Liver (tissue), 9 donors: ENCODE measurements around the gene SPAG4. TPM values are rescaled to one million over a fixed set of nuclear protein-coding genes. Genes with fewer than 3 reads are reported as not detected.

Source experiments
- DNase-seq: peaks from one replicate; pipeline ENCODE4 v3.0.0-alpha.2; 2017; ENCODE audit warnings: low spot score
- H3K27ac ChIP-seq, 2 donors: one replicate each; pipeline ENCODE4 v1.7.0; 2013; ENCODE audit warnings: inconsistent platforms in 2 of 2, low read length in 2 of 2, control low read depth in 1 of 2, low read depth in 1 of 2, mild to moderate bottlenecking in 1 of 2
- H3K27me3 ChIP-seq, 4 donors: one replicate each; pipeline versions ENCODE4 v1.6.1 to v1.7.0; 2013; ENCODE audit warnings: low read length in 3 of 4, inconsistent platforms in 1 of 4, mild to moderate bottlenecking in 1 of 4, moderate library complexity in 1 of 4; ENCODE audit not compliant: control insufficient read depth in 4 of 4, insufficient read depth in 4 of 4
- H3K36me3 ChIP-seq, 4 donors: one replicate each; pipeline versions ENCODE4 v1.6.1 to v1.7.0; 2013; ENCODE audit warnings: low read length in 3 of 4, mild to moderate bottlenecking in 3 of 4, low read depth in 1 of 4, moderate library complexity in 1 of 4; ENCODE audit not compliant: control insufficient read depth in 4 of 4, insufficient read depth in 3 of 4
- H3K4me1 ChIP-seq, 4 donors: one replicate each; pipeline versions ENCODE4 v1.6.1 to v1.7.0; 2013; ENCODE audit warnings: low read length in 3 of 4, mild to moderate bottlenecking in 3 of 4, moderate library complexity in 1 of 4; ENCODE audit not compliant: control insufficient read depth in 4 of 4, insufficient read depth in 4 of 4
- H3K4me3 ChIP-seq, 3 donors: one replicate each; pipeline versions ENCODE4 v1.6.1 to v1.7.0; 2013; ENCODE audit warnings: low read length in 3 of 3, control low read depth in 1 of 3, low read depth in 1 of 3, mild to moderate bottlenecking in 1 of 3
- H3K9ac ChIP-seq, 2 donors: one replicate each; pipeline ENCODE4 v1.7.0; 2013; ENCODE audit warnings: low read length in 2 of 2, mild to moderate bottlenecking in 2 of 2, moderate library complexity in 2 of 2, control low read depth in 1 of 2, low read depth in 1 of 2
- H3K9me3 ChIP-seq, 4 donors: one replicate each; pipeline versions ENCODE4 v1.6.1 to v1.7.0; 2013; ENCODE audit warnings: low read length in 3 of 4; ENCODE audit not compliant: control insufficient read depth in 4 of 4
- EGR1 ChIP-seq, 2 donors: IDR thresholded peaks; 2 replicates each; pipeline ENCODE4 v1.6.1; 2016 to 2018; ENCODE audit warnings: antibody characterized with exemption in 2 of 2, low read depth in 2 of 2
- FOXA2 ChIP-seq: IDR thresholded peaks from 2 replicates; pipeline ENCODE4 v1.6.1; 2016; ENCODE audit warnings: antibody characterized with exemption
- GABPA ChIP-seq, 2 donors: IDR thresholded peaks in 1 of 2; conservative IDR thresholded peaks in 1 of 2; 2 replicates each; pipeline ENCODE4 v1.6.1; 2016; ENCODE audit warnings: antibody characterized with exemption in 2 of 2, mild to moderate bottlenecking in 1 of 2, moderate library complexity in 1 of 2
- HNF4A ChIP-seq, 2 donors: conservative IDR thresholded peaks; 2 replicates each; pipeline ENCODE4 v1.6.1; 2016; ENCODE audit warnings: antibody characterized with exemption in 2 of 2, mild to moderate bottlenecking in 2 of 2
- HNF4G ChIP-seq: IDR thresholded peaks from 2 replicates; pipeline ENCODE4 v1.6.1; 2016; ENCODE audit warnings: antibody characterized with exemption
- JUND ChIP-seq, 2 donors: IDR thresholded peaks; 2 replicates each; pipeline ENCODE4 v1.6.1; 2016; ENCODE audit warnings: antibody characterized with exemption in 2 of 2
- RAD21 ChIP-seq, 2 donors: IDR thresholded peaks; 2 replicates each; pipeline ENCODE4 v1.6.1; 2016; ENCODE audit warnings: antibody characterized with exemption in 2 of 2, mild to moderate bottlenecking in 2 of 2
- RXRA ChIP-seq, 2 donors: IDR thresholded peaks; 2 replicates each; pipeline ENCODE4 v1.6.1; 2017 to 2018; ENCODE audit warnings: antibody characterized with exemption in 2 of 2, mild to moderate bottlenecking in 1 of 2
- SP1 ChIP-seq: IDR thresholded peaks from 2 replicates; pipeline ENCODE4 v1.6.1; 2018; ENCODE audit warnings: antibody characterized with exemption, mild to moderate bottlenecking
- TAF1 ChIP-seq: conservative IDR thresholded peaks from 2 replicates; pipeline ENCODE4 v1.6.1; 2016; ENCODE audit warnings: antibody characterized with exemption, mild to moderate bottlenecking
- YY1 ChIP-seq: IDR thresholded peaks from 2 replicates; pipeline ENCODE4 v1.6.1; 2016; ENCODE audit warnings: antibody characterized with exemption, mild to moderate bottlenecking
- WGBS: extraction: QIAGEN DNeasy Blood & Tissue Kit; methylation state at CpG from one replicate; pipeline ENCODE4 v1.1.7; 2013; 5-methylcytosine and 5-hydroxymethylcytosine counted together
- polyA plus RNA-seq, 2 donors: library from polyadenylated mRNA; stranded (reverse) in 1 of 2; unstranded in 1 of 2; fragments of 200-250 nt in 1 of 2; fragments of >200 nt in 1 of 2; fragmentation: Nextera tagmentation in 1 of 2; extraction: Ambion mirVana in 1 of 2; gene quantifications; one replicate each; pipeline versions ENCODE4 v1.2.1 to v1.2.3, GENCODE V29; 2013 to 2015
- total RNA-seq, 2 donors: library from RNA; depleted of rRNA; stranded (reverse); fragments of >200 nt; gene quantifications; one replicate each; pipeline ENCODE4 v1.2.3, GENCODE V29; 2014
- TF ChIP-seq, protein P1 (sequence below): fragments of 150-350 bp; IDR thresholded peaks from 2 replicates; pipeline ENCODE4 v1.5.1; 2017; ENCODE audit warnings: improper control_type of control experiment, low read depth, low read length; ENCODE audit not compliant: missing input control
- TF ChIP-seq, protein P2 (sequence below): IDR thresholded peaks from 2 replicates; pipeline ENCODE4 v1.6.1; 2016; ENCODE audit warnings: antibody characterized with exemption
- TF ChIP-seq, protein P3 (sequence below): IDR thresholded peaks from 2 replicates; pipeline ENCODE4 v1.6.1; 2016; ENCODE audit warnings: antibody characterized with exemption, mild to moderate bottlenecking
- TF ChIP-seq, protein P4 (sequence below): IDR thresholded peaks from 2 replicates; pipeline ENCODE4 v1.6.1; 2016; ENCODE audit warnings: antibody characterized with exemption
- donor health status: healthy.
- donor health status: healthy.
- donor health status: healthy.
- donor health status: healthy.
- donor health status: healthy.

Gene SPAG4
- total and polyA plus RNA-seq, 4 donors = 2.1 to 4.6 (median 3.4) TPM

DNA sequence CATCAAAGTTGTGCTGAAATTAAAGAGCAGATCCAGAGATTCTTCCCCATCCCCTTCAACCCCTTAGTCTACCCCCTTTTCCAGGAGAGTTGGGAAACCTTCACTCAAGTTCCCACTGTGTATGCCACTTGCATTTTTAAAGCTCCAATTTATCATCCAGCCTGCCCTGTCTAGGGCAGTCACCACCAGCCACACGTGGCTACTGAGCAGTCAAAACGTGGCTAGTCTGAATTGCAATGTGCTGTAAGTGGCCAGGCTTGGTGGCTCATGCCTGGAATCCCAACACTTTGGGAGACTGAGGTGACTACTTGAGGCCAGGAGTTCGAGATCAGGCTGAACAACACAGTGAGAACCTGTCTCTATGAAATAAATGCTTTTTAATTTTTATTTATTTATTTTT is 38.8 kb upstream of the SPAG4 start:
- 59% methylated on average over 3 of the region's 3 CpGs for WGBS
- DNase-seq = no peak
- H3K4me1 ChIP-seq = no peaks in the 10 kb centered on the region
- no peak overlapping the region for H3K9ac ChIP-seq
- H3K36me3 ChIP-seq = no peaks in the 10 kb centered on the region
- TF ChIP-seq RXRA (IDR thresholded peaks at IDR 0.05) (no peak), FOXA2 (no peak), YY1 (no peak), TAF1 (no peak), HNF4A (conservative IDR thresholded peaks at IDR 0.05) (no peak), GABPA (IDR thresholded peaks at IDR 0.05 in 1 of 2, conservative IDR thresholded peaks at IDR 0.05 in 1 of 2) (no peak)
- TF ChIP-seq, protein P1, sequence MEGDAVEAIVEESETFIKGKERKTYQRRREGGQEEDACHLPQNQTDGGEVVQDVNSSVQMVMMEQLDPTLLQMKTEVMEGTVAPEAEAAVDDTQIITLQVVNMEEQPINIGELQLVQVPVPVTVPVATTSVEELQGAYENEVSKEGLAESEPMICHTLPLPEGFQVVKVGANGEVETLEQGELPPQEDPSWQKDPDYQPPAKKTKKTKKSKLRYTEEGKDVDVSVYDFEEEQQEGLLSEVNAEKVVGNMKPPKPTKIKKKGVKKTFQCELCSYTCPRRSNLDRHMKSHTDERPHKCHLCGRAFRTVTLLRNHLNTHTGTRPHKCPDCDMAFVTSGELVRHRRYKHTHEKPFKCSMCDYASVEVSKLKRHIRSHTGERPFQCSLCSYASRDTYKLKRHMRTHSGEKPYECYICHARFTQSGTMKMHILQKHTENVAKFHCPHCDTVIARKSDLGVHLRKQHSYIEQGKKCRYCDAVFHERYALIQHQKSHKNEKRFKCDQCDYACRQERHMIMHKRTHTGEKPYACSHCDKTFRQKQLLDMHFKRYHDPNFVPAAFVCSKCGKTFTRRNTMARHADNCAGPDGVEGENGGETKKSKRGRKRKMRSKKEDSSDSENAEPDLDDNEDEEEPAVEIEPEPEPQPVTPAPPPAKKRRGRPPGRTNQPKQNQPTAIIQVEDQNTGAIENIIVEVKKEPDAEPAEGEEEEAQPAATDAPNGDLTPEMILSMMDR = no peak
- TF ChIP-seq, protein P2, sequence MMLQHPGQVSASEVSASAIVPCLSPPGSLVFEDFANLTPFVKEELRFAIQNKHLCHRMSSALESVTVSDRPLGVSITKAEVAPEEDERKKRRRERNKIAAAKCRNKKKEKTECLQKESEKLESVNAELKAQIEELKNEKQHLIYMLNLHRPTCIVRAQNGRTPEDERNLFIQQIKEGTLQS = no peak
- TF ChIP-seq, protein P3, sequence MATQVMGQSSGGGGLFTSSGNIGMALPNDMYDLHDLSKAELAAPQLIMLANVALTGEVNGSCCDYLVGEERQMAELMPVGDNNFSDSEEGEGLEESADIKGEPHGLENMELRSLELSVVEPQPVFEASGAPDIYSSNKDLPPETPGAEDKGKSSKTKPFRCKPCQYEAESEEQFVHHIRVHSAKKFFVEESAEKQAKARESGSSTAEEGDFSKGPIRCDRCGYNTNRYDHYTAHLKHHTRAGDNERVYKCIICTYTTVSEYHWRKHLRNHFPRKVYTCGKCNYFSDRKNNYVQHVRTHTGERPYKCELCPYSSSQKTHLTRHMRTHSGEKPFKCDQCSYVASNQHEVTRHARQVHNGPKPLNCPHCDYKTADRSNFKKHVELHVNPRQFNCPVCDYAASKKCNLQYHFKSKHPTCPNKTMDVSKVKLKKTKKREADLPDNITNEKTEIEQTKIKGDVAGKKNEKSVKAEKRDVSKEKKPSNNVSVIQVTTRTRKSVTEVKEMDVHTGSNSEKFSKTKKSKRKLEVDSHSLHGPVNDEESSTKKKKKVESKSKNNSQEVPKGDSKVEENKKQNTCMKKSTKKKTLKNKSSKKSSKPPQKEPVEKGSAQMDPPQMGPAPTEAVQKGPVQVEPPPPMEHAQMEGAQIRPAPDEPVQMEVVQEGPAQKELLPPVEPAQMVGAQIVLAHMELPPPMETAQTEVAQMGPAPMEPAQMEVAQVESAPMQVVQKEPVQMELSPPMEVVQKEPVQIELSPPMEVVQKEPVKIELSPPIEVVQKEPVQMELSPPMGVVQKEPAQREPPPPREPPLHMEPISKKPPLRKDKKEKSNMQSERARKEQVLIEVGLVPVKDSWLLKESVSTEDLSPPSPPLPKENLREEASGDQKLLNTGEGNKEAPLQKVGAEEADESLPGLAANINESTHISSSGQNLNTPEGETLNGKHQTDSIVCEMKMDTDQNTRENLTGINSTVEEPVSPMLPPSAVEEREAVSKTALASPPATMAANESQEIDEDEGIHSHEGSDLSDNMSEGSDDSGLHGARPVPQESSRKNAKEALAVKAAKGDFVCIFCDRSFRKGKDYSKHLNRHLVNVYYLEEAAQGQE = no peak
- H3K27me3 ChIP-seq = no peaks in the 10 kb centered on the region
- no peak overlapping the region for H3K27ac ChIP-seq
- no peak overlapping the region for H3K4me3 ChIP-seq
- peaks cover 0 to 3% (median 1%) of the 10 kb centered on the region in 4 donors for H3K9me3 ChIP-seq

DNA sequence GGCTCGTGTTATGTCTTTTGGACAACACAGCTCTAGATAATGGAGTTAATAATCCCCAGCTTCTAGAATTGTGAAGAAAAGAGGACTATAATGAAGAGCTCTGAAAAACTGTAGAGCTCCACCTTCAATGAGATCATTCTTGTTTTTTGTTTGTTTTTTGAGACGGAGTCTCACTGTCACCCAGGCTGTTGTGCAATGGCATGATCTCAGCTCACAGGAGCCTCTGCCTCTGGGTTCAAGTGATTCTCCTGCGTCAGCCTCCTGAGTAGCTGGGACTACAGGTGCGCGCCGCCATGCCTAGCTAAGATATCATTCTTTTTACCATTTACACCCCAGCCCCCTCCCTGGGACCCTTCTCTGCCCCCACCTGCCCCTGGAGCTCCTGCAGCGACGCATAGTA is 37.2 kb upstream of the SPAG4 start:
- no peak for DNase-seq
- 83% methylated on average over 8 of the region's 8 CpGs for WGBS
- no peak overlapping the region for H3K9ac ChIP-seq
- no peaks in the 10 kb centered on the region for H3K4me1 ChIP-seq
- peaks cover 0 to 2% (median 0%) of the 10 kb centered on the region in 4 donors for H3K9me3 ChIP-seq
- H3K27me3 ChIP-seq = no peaks in the 10 kb centered on the region
- no peak overlapping the region for H3K27ac ChIP-seq
- H3K36me3 ChIP-seq = no peaks in the 10 kb centered on the region
- TF ChIP-seq GABPA (IDR thresholded peaks at IDR 0.05 in 1 of 2, conservative IDR thresholded peaks at IDR 0.05 in 1 of 2) (no peak), RAD21 (IDR thresholded peaks at IDR 0.05) (no peak), FOXA2 (no peak), TAF1 (no peak), EGR1 (IDR thresholded peaks at IDR 0.05; ENCODE audit: low read depth in 2 of 2) (no peak), HNF4G (no peak), SP1 (no peak), HNF4A (conservative IDR thresholded peaks at IDR 0.05) (no peak), JUND (IDR thresholded peaks at IDR 0.05) (no peak), YY1 (no peak)
- TF ChIP-seq, protein P1 = no peak
- TF ChIP-seq, protein P3 = no peak
- TF ChIP-seq, protein P4, sequence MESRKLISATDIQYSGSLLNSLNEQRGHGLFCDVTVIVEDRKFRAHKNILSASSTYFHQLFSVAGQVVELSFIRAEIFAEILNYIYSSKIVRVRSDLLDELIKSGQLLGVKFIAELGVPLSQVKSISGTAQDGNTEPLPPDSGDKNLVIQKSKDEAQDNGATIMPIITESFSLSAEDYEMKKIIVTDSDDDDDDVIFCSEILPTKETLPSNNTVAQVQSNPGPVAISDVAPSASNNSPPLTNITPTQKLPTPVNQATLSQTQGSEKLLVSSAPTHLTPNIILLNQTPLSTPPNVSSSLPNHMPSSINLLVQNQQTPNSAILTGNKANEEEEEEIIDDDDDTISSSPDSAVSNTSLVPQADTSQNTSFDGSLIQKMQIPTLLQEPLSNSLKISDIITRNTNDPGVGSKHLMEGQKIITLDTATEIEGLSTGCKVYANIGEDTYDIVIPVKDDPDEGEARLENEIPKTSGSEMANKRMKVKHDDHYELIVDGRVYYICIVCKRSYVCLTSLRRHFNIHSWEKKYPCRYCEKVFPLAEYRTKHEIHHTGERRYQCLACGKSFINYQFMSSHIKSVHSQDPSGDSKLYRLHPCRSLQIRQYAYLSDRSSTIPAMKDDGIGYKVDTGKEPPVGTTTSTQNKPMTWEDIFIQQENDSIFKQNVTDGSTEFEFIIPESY = no peak
- H3K4me3 ChIP-seq = no peak overlapping the region
